H4 (cell line): Measurements from ENCODE around the gene RGL1. TPM values are rescaled to one million over a fixed set of nuclear protein-coding genes. Genes with fewer than 3 reads are reported as not detected.
A peak's percentile ranks its signal among the peaks of the same experiment; 100 is the strongest.

Experiments
- DNase-seq: peaks from one replicate; pipeline ENCODE4 v3.0.0-alpha.2; 2015; ENCODE audit warnings: low spot score
- total RNA-seq: library from RNA; depleted of rRNA; stranded (reverse); fragments of >200 nt; shearing (Covaris generic); gene quantifications from 2 replicates; pipeline ENCODE4 v1.2.3, GENCODE V29; 2014; rRNA removed

The RGL1 gene
- total RNA-seq, 1 experiment from 2014 or later, result 18.7 TPM

GRCh38 chr1:183956559-183957188, 151.8 kb downstream of the RGL1 start:
- peak; percentile 87 for DNase-seq

GRCh38 chr1:183957216-183957830, 152.4 kb downstream of the RGL1 start:
- no peak for DNase-seq

- no peak for DNase-seq
Observed at GRCh38 chr1:183958958-183959357, 154.0 kb downstream of the RGL1 start.

GRCh38 chr1:183961132-183961531, 156.2 kb downstream of the RGL1 start:
- DNase-seq, result no peak

GRCh38 chr1:183962903-183963302, 158.0 kb downstream of the RGL1 start:
- no peak for DNase-seq

- no peak for DNase-seq
Observed at GRCh38 chr1:183965726-183966125, 160.8 kb downstream of the RGL1 start.

- DNase-seq, result no peak
Observed at GRCh38 chr1:183966487-183966886, 161.6 kb downstream of the RGL1 start.

- DNase-seq, result no peak
Observed at GRCh38 chr1:183967914-183968313, 163.0 kb downstream of the RGL1 start.

GRCh38 chr1:183968386-183968785, 163.5 kb downstream of the RGL1 start:
- DNase-seq, result no peak

- DNase-seq, result no peak
Observed at GRCh38 chr1:183970516-183971300, 165.8 kb downstream of the RGL1 start.

GRCh38 chr1:183975651-183976050, 170.7 kb downstream of the RGL1 start:
- DNase-seq, result no peak

- no peak for DNase-seq
Observed at GRCh38 chr1:183977717-183978116, 172.8 kb downstream of the RGL1 start.

Other genes starting within 250 kb of the RGL1 start
- gene NCF2, start 214.7 kb upstream of the RGL1 start, total RNA-seq, result 4.1 and 10.2 TPM in 2 replicates
- 118 and 158 TPM in 2 replicates for gene ARPC5, start 169.3 kb upstream of the RGL1 start, total RNA-seq
- not detected in 2 replicates for gene APOBEC4, start 151.8 kb upstream of the RGL1 start, total RNA-seq
- 0.64 and 1.9 TPM in 2 replicates for gene COLGALT2, start 232.6 kb downstream of the RGL1 start, total RNA-seq
- 80.7 and 88.1 TPM in 2 replicates for gene TSEN15, start 246.6 kb downstream of the RGL1 start, total RNA-seq